Measurements from ENCODE around the gene H3-3A. TPM values are rescaled to one million over a fixed set of nuclear protein-coding genes. Genes with fewer than 3 reads are reported as not detected.

H3-3A gene
- total RNA-seq, 1 donor from 2014 or later: 266 TPM

DNA sequence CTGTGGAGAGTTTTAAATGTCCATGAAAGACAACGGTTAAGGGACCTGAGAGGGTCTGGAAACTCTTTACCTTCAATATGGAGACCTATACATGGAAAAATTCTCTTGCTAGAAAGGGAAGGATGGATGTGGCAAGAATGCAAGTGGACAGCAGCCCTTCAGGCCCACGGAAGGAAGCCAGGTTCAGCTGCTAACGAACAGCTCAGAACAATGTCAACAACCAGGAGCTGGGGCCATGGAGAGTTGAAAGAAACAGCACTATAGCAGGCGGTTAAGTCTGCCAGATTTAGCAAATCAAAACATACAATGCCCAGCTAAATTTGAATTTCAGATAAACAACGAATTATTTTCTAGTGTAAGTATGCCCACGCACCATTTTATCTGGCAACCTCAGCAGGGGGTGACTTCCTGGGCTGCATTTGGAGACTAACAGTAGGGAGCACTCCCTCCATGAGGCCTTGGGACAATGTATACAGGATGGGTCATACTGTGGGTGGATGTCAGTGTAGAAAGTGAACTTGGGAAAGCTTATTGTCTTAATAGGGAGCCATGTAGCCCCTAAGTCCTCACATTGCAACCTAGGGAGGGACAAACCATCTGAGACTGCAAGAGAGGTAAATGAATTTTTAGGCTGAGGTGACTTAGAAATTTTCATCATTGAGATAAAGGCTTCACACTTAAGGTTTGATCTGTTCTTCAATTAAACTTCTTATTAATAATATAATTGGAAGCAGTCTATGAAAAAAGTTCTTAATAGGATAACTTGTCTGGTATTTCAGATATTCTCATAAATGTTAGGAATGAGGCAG is 7.8 kb upstream of the H3-3A start:
- no peak for DNase-seq (ENCODE audit: low read depth)

DNA sequence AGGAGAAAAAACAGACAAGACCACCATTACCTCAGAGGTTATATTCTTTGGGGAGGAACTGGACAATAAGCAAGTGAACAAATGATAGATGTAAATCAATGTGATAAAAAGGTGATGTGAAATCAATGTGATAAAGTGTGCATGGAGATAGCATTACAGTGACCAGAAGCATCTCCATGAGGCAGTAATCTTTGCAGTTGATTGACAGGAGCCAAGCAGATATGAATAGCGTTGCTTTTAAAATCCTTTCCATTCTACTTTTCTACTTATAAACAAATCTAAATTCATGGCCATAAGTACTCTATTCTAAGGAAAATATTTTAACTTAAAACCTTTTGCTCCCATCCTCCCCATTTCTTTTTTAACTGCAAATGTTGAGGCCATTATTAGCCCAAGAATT is 2.8 kb upstream of the H3-3A start:
- DNase-seq (ENCODE audit: low read depth): no peak

DNA sequence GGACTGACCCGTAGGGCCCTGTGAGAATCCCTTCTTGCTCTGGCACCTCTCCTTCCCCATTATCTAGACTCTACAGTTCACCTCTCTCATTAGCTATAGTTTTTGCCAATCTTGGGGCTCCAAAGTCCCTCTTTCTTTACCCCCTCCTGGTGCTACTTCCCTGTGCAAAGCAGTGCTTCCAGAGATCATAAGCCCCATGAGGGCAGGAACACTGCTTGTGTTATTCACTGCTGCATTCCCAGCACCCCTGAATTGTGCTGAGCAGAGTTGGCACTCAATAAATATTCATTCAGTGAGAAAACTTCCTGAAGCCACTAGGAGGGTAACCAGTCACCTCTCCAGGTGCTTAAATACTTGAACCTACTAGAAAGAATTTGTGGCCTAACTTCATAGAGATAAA is 2.1 kb upstream of the H3-3A start:
- no peak for DNase-seq (ENCODE audit: low read depth)

DNA sequence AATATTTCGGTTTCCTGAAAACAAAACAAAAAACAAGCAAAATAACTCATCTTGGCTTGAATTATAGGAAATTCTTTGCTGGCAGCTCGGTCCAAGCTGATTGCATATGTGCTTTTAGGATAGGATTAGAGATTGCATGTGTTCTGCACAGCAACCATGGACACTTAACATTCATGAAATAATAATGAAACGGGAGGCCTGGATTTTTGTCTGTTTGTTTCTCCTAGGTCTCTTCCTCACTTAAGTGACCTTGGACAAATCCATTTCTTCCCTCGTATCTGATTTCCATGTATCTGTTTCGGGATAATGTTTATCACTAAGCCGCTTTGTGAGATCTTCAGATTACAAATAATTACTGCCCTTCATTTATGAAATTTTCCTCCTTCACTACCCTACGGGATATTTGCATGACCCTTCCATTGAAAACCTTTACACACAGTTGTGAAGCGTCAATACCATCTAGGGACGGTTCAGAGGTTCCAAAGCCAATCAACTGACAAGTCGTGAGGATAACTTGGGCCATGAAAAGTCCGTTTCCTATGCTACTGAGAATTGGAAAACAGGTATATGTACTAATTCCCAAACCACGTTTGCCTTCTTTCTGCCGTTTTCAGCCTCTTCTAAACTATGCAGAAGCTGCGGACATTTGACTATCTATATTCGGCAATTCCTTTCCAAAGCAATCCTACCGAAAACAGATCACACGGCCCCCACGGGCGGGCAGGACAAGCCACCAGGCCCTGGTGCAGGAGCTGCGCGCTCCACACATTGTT is 1.3 kb upstream of the H3-3A start:
- DNase-seq (ENCODE audit: low read depth): no peak

GRCh38 chr1:226061841-226062557 is 517 bp upstream of the H3-3A start:
- DNase-seq (ENCODE audit: low read depth): peak; percentile 47

DNA sequence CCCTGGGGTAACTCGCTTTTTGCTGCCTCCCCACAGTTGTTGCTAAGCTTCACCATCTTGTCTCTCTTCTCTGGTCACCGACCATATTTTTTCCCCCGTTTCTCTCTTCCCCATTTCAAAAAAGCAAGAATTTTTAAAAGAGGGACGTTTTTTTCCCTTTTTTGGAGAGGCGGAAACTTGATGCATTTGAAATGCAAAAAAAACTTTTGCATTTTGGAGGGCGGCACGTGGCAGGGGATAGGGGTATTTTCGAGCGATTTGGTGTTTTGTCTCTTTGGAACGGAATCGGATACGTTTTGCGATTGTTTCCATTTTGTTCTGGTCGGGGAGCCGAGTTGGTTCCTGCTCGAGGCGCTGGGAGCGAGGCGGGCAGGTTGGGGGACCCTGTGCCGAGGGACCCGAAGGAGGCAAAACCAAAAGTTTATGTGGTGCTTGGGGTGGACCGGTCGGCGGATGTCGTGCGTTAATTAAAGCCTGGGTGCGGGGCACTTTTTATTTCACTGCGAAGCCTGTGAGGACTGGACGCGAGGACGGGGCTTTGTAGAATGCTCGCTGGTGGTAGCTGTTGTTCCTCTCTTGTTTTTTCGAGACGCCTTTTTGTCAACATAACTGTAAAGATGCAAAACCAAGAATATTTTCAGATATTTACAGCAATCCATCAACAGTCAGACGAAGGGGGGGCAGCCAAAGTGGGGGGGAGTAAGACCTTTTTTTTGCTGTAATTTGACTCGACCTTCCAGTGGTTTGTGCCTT is 884 bp downstream of the H3-3A start:
- DNase-seq (ENCODE audit: low read depth): no peak

- no peak for DNase-seq (ENCODE audit: low read depth)
Observed at GRCh38 chr1:226063977-226064815, 1.7 kb downstream of the H3-3A start.

DNA sequence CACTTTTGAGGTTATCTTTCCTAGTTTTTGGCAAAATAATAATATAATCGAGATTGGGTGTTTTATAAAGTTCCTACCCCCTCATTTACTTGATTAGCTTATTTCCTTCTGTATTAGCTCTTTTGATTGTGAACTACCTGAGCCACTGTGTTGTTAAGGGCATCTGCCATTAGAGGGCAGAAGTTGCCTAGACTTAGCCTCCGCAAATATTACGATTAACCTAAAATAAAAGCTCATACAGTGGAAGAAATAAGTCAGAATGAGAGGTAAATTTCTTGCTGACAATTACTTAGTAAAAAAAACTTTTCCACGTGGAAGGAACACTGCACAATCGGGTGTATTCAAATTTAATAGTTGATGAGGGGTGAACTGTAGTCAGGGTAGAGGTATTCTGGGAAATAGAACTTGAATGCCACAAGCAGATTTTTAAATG is 2.3 kb downstream of the H3-3A start:
- DNase-seq (ENCODE audit: low read depth): peak; percentile 70

DNA sequence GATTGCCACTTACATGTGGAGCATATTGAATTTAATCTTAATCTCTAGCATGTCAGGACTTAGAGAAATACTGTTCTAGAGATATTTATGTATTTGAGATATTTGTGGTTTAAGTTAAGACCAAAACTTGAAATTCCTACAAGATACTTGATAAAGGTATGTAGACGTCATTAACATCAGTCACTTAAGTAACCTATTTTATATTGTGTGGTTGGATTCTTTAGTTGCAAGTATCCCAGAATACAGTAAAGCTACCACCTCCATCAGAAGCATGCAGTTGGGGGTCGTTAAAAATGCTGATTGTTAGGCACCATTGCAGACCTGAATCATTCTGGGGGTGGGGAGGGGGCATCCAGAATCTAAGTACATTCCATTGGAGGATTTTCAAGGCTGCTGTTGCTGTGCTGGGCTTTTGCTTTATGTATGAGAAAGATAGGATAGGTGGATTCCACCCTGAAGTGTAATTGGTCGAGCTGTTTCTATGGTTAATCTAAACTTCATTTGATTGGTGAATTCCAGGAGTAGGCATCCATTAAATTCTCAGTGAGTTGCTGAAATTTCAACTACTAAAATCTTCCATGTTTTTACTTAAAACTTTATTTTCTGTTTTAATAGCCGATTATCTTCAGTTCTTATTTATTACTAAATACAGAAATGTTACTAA is 4.0 kb downstream of the H3-3A start:
- DNase-seq (ENCODE audit: low read depth): no peak

- no peak for DNase-seq (ENCODE audit: low read depth)
Observed at GRCh38 chr1:226069811-226070489, 7.4 kb downstream of the H3-3A start.

DNA sequence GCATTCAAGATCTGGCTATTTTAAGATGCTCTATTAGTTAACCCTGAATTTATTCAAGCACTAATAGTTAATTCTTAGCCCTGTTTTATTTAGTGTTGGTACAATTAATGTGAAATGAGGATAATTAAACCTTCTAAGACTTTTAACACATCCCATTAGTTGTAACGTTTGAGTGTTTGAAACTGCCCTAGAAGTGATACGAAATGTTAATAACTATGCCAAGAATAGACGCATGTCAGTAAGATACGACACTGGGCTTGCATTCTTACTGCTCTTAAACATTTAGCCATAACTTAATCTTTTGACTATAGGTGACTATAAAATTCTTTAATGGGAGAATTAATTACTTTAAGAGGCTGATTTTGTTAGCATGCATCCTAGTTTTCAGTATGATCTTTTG is 9.8 kb downstream of the H3-3A start:
- no peak for DNase-seq (ENCODE audit: low read depth)

DNA sequence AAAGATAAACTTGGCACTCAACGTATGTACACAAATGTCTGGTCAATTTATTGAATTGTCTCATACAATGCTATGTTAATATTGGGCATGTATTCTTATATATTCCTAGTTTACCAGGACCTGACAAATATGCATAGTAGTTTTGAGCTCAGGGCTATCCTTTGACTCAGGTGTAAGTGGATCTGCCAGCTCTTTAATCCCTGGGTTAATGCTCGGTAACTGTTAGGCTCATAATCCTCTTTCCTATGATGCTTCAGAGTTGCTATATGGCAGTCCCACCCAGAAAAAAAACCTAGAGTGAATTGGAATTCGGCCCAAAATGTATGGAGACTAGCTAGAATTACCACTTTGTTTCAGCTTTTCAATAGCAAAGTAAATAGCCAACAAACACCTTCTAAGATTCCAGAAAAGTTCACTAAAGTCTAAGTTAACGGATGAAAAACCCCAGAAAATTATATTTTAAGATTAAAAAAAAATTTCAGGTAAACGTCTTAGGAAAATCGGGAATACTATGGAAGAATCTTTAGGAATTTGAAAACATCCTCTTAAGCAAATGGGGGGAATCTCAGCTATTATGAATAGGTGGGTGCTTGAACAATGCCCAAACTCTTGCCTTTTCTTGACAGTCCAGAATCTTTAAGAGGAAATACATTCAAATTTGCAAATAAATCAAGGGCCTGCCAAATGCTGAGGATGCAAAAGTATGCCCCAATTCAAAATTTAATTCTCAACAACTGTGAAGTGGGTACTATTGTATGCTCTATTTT is 10.9 kb downstream of the H3-3A start:
- no peak for DNase-seq (ENCODE audit: low read depth)

- no peak for DNase-seq (ENCODE audit: low read depth)
Observed at GRCh38 chr1:226074046-226074445, 11.5 kb downstream of the H3-3A start.

DNA sequence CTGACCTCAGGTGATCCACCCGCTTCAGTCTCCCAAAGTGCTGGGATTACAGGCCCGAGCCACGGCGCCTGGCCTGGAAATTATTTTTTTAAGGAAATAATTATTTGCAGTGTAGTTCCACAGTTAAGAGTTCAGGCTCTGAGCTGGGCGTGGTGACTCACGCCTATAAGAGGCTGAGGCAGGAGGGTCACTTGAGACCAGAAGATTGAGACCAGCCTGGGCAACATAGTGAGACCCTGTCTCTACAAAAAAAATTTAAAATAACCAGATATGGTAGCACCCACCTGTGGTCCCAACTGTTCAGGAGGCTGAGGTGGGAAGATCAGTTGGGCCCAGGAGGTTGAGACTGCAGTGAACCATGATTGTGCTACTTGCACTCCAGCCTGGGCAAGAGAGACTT is 13.9 kb downstream of the H3-3A start:
- DNase-seq (ENCODE audit: low read depth): no peak

GRCh38 chr1:226078374-226078773 is 15.9 kb downstream of the H3-3A start:
- no peak for DNase-seq (ENCODE audit: low read depth)

GRCh38 chr1:226082587-226082917 is 20.0 kb downstream of the H3-3A start:
- DNase-seq (ENCODE audit: low read depth): no peak

GRCh38 chr1:226082959-226083301 is 20.4 kb downstream of the H3-3A start:
- no peak for DNase-seq (ENCODE audit: low read depth)

- DNase-seq (ENCODE audit: low read depth): no peak
Observed at GRCh38 chr1:226083302-226084101, 21.0 kb downstream of the H3-3A start.
